ENCODE results near the gene PLOD3.

PLOD3 gene

DNA sequence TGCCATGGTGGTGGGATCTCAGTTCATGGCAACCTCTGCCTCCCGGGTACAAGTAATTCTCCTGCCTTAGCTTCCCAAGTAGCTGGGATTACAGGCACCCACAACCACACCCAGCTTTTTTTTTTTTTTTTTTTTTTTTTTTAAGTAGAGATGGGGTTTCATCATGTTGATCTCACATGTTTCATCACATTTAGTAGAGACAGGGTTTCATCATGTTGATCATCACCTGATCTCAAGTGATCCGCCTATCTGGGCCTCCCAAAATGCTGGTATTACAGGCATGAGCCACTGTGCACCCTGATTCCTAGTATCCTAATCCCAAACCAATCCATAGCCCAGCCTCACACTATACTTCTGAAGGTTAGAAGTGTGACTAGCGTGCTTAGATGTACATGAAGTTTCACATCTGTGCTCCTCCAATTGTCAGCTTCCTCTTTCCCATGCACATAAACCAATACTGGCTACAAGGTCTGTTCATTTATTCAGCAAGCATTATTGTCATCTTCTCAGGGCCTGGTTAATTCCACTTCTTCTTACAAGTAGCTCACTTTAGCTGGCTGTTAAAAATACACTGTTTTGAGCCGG is 30.4 kb downstream of the PLOD3 start:
- no peak overlapping the region for H3K27ac Mint-ChIP-seq
- peaks cover 31% of the 10 kb centered on the region for H3K27me3 Mint-ChIP-seq
- ATAC-seq (no peak), DNase-seq (no peak)
- no peaks in the 10 kb centered on the region for H3K36me3 Mint-ChIP-seq (ENCODE audit: low read depth)
- no peaks in the 10 kb centered on the region for H3K9me3 Mint-ChIP-seq
- H3K4me1 Mint-ChIP-seq, result peaks cover 4% of the 10 kb centered on the region
- no peak overlapping the region for H3K4me3 Mint-ChIP-seq

DNA sequence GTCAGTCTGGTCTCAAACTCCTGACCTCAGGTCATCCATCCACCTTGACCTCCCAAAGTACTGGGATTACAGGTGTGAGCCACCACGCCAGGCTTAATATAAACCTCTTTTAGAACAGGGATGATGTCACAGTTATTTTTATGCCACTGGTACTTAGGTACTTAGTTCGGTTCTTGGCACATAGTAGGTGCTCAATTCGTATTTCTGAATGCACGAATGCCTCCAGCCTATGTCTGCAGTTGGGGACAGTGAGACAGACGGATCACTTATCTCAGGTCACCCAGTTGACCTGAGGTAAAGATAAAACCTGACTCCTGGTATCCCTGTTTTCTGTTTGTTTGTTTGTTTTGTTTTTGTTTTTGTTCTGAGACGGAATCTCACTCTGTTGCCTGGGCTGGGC is 31.2 kb downstream of the PLOD3 start:
- peaks cover 33% of the 10 kb centered on the region for H3K27me3 Mint-ChIP-seq
- no peak overlapping the region for H3K27ac Mint-ChIP-seq
- H3K36me3 Mint-ChIP-seq (ENCODE audit: low read depth), result no peaks in the 10 kb centered on the region
- H3K4me1 Mint-ChIP-seq, result peaks cover 4% of the 10 kb centered on the region
- DNase-seq (no peak), ATAC-seq (no peak)
- no peak overlapping the region for H3K4me3 Mint-ChIP-seq
- no peaks in the 10 kb centered on the region for H3K9me3 Mint-ChIP-seq

DNA sequence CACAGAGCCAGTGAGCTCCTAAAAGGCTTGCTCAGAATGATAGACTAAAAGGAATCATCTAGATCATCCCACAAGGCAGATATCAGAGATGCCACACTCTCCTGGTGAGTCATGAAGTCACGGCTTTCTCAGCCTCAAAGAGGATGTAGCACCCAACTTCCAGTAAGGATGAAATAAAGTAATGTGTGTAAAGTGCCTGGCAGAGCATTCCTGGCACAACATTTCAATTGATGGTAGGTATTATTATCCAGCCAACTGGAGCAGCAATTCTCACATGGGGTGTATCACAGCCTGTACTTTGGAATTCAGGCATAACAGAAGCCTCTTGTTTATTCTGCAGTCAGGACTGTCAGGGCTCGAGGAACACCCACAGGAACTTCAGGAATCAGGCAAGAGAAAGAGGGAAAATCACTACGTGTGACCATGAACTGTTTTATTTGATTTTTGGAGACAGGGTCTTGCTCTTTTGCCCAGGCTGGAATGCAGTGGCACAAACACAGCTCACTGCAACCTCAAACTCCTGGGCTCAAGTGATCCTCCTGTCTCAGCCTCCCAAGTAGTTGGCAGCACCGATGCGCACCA is 32.0 kb downstream of the PLOD3 start:
- H3K9me3 Mint-ChIP-seq, result no peaks in the 10 kb centered on the region
- ATAC-seq, result no peak
- H3K27me3 Mint-ChIP-seq, result peaks cover 40% of the 10 kb centered on the region

DNA sequence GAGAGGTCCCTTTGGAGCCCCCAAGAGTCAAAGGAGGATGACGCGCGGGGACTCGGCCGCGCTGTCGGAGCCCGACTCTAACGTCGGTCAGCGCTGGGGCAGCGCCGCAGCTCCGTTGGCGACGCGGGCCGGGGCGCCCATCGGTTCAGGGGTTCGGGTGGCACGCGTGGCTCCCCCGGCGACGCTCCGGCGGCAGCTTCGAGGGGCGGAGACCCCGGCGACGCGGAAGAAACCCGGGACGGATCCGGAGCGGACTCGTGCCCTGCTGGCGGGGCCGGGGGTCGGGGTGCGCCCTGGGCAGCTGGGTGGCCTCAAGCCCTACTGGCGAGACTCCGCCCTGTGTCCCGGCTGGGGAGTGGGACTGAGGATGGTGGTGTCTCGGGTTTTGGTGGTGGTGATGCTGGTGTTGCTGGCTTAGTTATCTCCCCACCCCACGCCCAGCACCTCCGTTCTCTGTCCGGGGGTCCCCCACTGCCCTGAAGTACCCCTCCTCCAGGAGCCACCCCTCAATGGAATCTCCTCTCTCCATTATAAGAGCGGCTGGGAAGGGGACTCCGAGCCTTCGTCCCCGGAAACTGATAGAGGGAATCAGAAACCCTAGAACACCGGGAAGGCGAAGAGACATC is 37.1 kb downstream of the PLOD3 start, which contains the start of gene NAT16:
Gene NAT16 (minus strand): TSS at position 164 of the 626 bp plus-strand sequence. CDS start 5,486 bp downstream, outside the sequence.
- no peak within 1 kb of the TSS for H3K4me3 Mint-ChIP-seq
- DNase-seq (no peak), ATAC-seq (no peak)
- H3K9me3 Mint-ChIP-seq, result no peaks in the 10 kb centered on the region
- H3K27ac Mint-ChIP-seq, result no peak within 1 kb of the TSS
- H3K27me3 Mint-ChIP-seq, result peaks cover 64% of the 10 kb centered on the region
- no peaks in the 10 kb centered on the region for H3K36me3 Mint-ChIP-seq (ENCODE audit: low read depth)
- peaks cover 11% of the 10 kb centered on the region for H3K4me1 Mint-ChIP-seq

More for the DNA sequence above, 32.0 kb downstream of the PLOD3 start:
- no peak for DNase-seq
- Mint-ChIP-seq H3K27ac (no peak overlapping the region), H3K36me3 (ENCODE audit: low read depth) (no peaks in the 10 kb centered on the region), H3K4me1 (peaks cover 9% of the 10 kb centered on the region), H3K4me3 (no peak overlapping the region)

DNA sequence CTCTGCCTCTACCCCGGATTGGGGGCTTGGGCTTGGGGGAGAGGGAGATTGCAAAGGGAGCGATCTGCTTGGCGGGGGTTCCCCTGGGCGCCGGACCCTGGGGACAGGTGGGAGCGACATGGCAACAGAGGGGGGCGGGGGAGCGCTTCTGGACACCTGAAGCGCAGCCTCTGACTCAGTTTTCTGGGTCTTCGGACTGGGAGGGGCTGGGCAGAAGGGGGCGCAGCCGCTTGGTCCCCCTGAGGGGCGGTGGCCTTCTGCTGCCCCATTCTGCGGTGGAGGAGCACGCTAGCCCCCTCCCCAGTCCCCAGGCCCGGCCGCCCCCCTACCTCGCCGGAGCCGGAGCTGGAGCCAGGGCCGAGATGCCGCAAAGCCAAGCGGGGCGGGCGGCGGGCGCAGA is 37.7 kb downstream of the PLOD3 start:
- no peak for ATAC-seq
- Mint-ChIP-seq H3K4me1 (peaks cover 11% of the 10 kb centered on the region), H3K27ac (no peak overlapping the region), H3K9me3 (no peaks in the 10 kb centered on the region), H3K36me3 (ENCODE audit: low read depth) (no peaks in the 10 kb centered on the region), H3K4me3 (no peak overlapping the region), H3K27me3 (peaks cover 65% of the 10 kb centered on the region)
- no peak for DNase-seq

DNA sequence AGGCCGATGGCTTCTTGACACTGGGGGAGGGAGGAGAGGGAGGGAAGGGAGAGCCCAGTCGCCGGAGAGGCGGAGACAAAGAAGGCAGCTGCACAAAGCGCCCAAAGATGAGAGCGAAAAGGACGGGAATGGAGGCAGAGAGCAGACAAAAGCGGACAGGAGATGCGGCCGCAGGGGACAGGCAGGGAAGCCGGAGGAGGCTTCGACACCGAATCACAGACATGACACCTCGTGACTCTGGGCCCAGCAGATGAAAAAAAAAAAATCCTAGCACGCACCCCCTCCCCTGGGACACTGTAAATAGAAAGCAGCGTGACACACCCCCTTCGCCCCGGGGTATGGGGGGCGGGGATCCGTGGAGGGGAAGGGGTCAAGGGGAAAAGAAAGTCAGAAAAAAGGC is 38.3 kb downstream of the PLOD3 start:
- Mint-ChIP-seq H3K27me3 (peaks cover 67% of the 10 kb centered on the region), H3K9me3 (no peaks in the 10 kb centered on the region), H3K4me3 (no peak overlapping the region), H3K4me1 (peaks cover 13% of the 10 kb centered on the region), H3K36me3 (ENCODE audit: low read depth) (no peaks in the 10 kb centered on the region), H3K27ac (no peak overlapping the region)
- no peak for ATAC-seq
- no peak for DNase-seq

DNA sequence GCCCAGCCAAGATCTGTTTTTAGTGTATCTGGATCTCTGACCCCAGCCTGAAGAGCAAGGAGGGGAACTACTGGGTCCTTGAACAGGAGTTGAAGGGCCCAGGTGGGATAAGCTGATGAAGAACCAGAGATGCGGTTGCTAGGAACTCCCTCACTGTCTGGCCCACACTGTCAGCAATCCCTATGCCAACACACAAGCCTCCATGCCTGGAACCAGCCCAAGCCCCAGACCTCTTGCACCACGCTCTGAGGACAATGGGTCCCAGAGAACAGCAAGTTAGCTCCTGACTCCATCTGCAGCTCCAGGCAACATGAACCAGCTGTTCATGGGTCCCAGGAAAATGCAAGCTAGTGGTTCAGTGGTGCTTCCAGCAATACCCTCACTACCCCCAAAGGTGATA is 39.7 kb downstream of the PLOD3 start:
- no peak for ATAC-seq
- H3K27me3 Mint-ChIP-seq, result peaks cover 78% of the 10 kb centered on the region
- no peak overlapping the region for H3K27ac Mint-ChIP-seq
- DNase-seq, result no peak
- H3K4me3 Mint-ChIP-seq, result no peak overlapping the region
- H3K4me1 Mint-ChIP-seq, result peaks cover 22% of the 10 kb centered on the region
- no peaks in the 10 kb centered on the region for H3K9me3 Mint-ChIP-seq
- H3K36me3 Mint-ChIP-seq (ENCODE audit: low read depth), result no peaks in the 10 kb centered on the region

DNA sequence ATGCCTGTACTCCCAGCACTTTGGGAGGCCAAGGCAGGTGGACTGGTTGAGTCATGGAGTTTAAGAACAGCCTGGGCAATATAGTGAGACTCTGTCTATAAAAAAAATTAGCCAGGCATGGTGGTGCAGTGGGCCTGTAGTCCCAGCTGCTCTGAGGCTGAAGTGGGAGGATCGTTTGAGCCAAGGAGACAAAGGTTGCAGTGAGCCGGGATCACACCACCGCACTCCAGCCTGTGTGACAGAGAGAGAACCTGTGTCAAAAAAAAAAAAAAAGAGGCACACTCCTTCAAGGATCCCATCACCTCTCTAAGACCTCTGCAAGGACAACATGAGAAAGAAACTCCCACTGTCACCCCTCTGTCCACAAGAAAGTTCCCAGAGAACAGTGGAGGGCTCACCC is 41.7 kb downstream of the PLOD3 start:
- Mint-ChIP-seq H3K27ac (no peak overlapping the region), H3K4me1 (peaks cover 32% of the 10 kb centered on the region), H3K27me3 (peaks cover 80% of the 10 kb centered on the region), H3K4me3 (no peak overlapping the region), H3K9me3 (no peaks in the 10 kb centered on the region), H3K36me3 (ENCODE audit: low read depth) (no peaks in the 10 kb centered on the region)
- ATAC-seq (no peak), DNase-seq (no peak)

DNA sequence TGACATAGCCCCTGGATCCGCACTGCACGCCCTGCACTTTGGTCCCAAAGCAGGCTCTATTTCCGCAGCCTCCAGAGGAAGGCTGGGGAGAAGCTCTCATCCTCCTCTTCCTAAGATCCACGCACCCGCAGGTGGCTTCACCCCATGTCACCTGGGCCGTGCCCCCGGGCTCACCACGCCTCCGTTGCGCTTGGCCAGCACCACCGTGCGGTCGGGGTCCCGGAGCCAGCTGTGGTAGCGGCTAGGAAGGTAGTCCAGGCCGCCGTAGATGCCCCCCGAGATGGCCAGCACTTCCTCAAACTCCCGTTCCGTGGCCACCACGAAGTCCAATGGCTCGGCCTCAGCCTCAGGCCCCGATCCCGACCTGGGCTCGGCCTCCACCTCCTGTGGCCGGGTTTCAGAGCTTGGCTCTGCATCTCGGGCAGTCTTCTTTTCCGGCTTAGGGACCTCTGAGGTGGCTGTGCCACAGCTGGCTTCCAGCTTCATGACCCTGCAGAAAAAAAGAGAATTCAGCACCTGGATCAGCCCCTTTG is 43.0 kb downstream of the PLOD3 start:
- DNase-seq, result no peak
- peaks cover 41% of the 10 kb centered on the region for H3K4me1 Mint-ChIP-seq
- H3K27me3 Mint-ChIP-seq, result peaks cover 87% of the 10 kb centered on the region
- H3K9me3 Mint-ChIP-seq, result no peaks in the 10 kb centered on the region
- ATAC-seq, result peak; percentile 11
- H3K36me3 Mint-ChIP-seq (ENCODE audit: low read depth), result no peaks in the 10 kb centered on the region
- peak overlapping the region; percentile 17 for H3K4me3 Mint-ChIP-seq
- H3K27ac Mint-ChIP-seq, result no peak overlapping the region

DNA sequence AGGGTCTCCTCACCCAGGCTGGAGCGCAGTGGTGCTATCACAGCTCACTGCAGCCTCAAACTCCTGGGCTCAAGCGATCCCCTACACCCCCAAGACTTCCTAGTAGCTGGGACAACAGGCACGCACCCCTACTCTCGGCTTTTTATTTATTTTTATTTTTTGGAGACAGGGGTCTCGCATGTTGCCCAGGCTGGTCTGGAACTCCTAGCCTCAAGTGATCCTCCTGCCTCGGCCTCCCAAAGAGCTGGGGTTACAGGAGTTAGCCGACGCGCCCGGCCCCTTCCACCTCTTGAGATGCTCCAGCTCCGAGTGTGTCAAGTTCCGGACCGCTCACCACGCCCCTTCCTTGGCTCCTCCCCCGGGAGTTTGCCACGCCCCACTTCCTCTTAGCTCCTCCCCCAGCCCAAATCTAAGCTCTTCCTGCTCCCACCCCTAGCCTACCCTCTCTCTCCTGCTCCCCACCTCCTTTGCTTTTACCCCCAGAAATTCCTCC is 43.6 kb downstream of the PLOD3 start:
- H3K27ac Mint-ChIP-seq, result no peak overlapping the region
- ATAC-seq (peak; percentile 53), DNase-seq (peak; percentile 75)
- H3K4me1 Mint-ChIP-seq, result peaks cover 44% of the 10 kb centered on the region
- H3K36me3 Mint-ChIP-seq (ENCODE audit: low read depth), result peaks cover 2% of the 10 kb centered on the region
- H3K27me3 Mint-ChIP-seq, result peaks cover 87% of the 10 kb centered on the region
- peak overlapping the region; percentile 17 for H3K4me3 Mint-ChIP-seq
- H3K9me3 Mint-ChIP-seq, result no peaks in the 10 kb centered on the region

DNA sequence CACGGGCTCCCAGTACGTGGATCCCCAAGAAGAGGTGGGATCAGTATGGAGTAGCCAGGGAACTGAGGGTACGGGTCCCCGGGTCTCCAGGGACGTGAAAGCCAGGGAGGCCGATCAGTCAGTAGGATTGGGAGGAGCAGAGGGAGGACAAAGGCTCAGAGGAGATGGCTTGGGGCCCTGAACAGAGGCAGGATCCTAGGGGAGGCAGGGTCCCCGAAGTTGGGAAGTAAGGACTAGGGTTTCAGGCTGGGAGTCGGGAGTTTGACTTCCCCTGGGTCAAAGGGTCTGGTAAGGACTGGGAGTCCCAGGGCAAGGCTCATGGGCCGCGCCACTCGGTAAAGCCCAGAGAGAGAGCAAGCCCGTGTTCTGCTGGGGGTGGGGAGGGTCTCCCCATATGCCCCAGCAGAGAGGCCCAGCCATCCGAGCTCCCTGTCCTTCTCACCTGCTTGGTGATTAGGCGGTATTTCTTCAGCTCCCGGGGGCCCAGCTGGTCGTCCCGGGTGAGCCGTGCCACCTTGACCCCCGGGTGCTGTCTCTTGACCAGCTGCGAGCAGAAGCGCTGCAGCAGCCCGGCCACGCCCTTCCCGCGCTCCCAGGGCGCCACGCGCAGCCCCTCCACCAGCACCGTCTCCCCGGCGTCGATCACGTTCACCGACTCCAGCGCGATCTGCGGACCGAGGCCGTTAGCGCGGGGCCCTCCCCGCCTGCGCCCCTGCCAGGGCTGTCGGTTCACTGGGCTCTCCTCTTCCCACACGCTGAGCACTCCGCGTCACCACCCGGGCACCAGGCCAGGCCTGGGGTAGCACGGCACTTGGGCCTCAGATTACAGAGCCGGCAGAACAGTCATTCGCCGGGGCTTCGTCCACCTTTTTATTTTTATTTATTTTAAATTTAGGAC is 44.3 kb downstream of the PLOD3 start:
- DNase-seq, result peak; percentile 31

DNA sequence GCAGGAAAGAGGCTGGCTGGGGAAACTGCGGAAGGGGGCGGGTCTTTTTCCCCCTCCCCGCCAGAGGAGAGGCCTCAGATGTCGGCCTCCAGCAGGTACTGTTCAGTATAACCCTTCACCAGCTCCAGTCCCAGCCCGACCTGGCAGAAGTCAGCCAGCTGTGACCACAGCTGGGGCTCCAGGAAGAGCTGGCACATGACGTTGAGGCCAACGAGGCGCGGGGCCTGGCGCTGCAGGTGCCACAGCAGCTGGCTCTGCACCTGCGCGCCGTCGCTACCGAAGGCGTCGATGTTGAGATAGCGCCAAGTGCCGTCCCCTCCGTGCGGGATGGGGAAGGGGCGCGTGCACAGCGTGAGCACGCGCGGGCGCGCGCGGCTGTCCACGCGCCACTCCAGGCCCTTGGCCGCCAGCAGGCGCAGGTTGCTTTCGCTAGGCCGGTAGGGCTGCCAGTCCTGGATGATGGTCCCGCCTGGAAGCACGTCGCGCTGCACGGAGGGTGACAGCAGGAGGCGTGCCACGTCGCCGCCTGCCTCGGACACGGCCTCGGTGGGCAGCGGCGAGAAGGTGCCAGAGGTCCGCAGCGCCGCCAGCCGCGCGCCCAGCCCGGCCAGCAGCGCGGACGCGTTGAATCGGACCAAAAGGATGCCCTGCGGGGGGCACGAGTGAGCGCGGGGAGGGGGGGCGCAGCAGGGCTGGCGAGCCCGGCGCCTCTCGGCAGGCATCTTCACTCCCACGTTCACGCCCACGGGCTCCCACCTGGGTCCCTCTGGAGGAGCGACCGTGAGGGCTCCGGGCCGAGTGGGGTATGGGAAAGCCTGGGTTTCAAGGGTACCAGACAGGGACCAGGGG is 45.2 kb downstream of the PLOD3 start:
- H3K27ac Mint-ChIP-seq, result no peak overlapping the region
- ATAC-seq (no peak), DNase-seq (no peak)
- H3K4me1 Mint-ChIP-seq, result peaks cover 56% of the 10 kb centered on the region
- peaks cover 88% of the 10 kb centered on the region for H3K27me3 Mint-ChIP-seq
- no peaks in the 10 kb centered on the region for H3K9me3 Mint-ChIP-seq
- H3K4me3 Mint-ChIP-seq, result no peak overlapping the region
- peaks cover 2% of the 10 kb centered on the region for H3K36me3 Mint-ChIP-seq (ENCODE audit: low read depth)

More for the DNA sequence above, 44.3 kb downstream of the PLOD3 start:
- Mint-ChIP-seq H3K27me3 (peaks cover 88% of the 10 kb centered on the region), H3K4me3 (peak overlapping the region; percentile 17), H3K4me1 (peaks cover 51% of the 10 kb centered on the region), H3K36me3 (ENCODE audit: low read depth) (peaks cover 2% of the 10 kb centered on the region), H3K9me3 (no peaks in the 10 kb centered on the region), H3K27ac (no peak overlapping the region)
- ATAC-seq, result peak; percentile 41

DNA sequence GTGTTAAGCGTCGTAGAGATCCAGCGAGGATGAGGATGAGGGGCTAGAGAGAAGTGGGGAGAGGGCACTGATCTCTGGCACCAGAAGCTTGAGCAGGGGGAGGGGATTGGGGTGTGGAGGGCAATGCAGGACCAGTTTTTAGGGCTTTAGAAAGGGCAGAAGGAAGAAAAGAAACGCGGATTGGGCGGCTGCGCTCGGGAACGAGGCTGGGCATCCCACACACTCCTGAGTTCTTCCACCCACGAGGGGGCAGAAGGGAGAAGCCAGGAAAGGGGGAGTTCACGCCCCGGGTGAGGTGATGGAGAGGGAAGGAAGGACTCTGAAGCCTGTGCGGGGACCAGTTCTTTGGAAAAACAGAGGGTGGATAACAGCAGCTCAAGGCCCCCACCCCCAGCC is 45.9 kb downstream of the PLOD3 start:
- Mint-ChIP-seq H3K4me1 (peaks cover 61% of the 10 kb centered on the region), H3K36me3 (ENCODE audit: low read depth) (peaks cover 2% of the 10 kb centered on the region), H3K27ac (no peak overlapping the region), H3K27me3 (peaks cover 86% of the 10 kb centered on the region), H3K9me3 (no peaks in the 10 kb centered on the region), H3K4me3 (no peak overlapping the region)
- no peak for ATAC-seq
- no peak for DNase-seq
